Left cardiac atrium (tissue), 4 donors: ENCODE measurements around the gene LFNG. TPM values are rescaled to one million over a fixed set of nuclear protein-coding genes. Genes with fewer than 3 reads are reported as not detected.
A peak's percentile ranks its signal among the peaks of the same experiment; 100 is the strongest.
"Not testable (repeated sequence)": the region's sequence is repeated elsewhere in the genome, so short reads cannot be mapped to it uniquely, and the experiment has no call there.

ENCODE experiments used
- ATAC-seq, 2 donors: fragments of 200-7000 bp; cut with Tn5 transposase; one replicate each; pipeline ENCODE4 v1.9.1; 2020; ENCODE audit warnings: mild to moderate bottlenecking in 2 of 2, moderate library complexity in 2 of 2
- DNase-seq: peaks from one replicate; pipeline ENCODE4 v3.0.0-alpha.2; 2020
- intact Hi-C, 2 donors: fragments of 100-400 bp; cut with DNase I; formaldehyde crosslinking; loops; one replicate each; pipeline versions ENCODE4 v1.14.1 to v1.15.1; 2022 to 2023
- total RNA-seq, 2 donors: library from RNA; stranded (reverse); fragmentation: NEBNext Ultra II Directional; extraction: Animal tissue kit (Norgen Biotek cat#: 25700); gene quantifications; one replicate each; pipeline ENCODE4 v1.2.1, GENCODE V29; 2021
- donor health status: DM: no; HTN: yes; CAD: no.
- donor health status: DM: no; HTN: yes; CAD: no; lungs with severe emphysema.
- donor health status: DM: yes; HTN: yes; CAD: no.
- donor health status: Dilated cardiomyopathy.

LFNG gene
- total RNA-seq, 2 donors from 2014 or later: 8.7 to 9.2 TPM

DNA sequence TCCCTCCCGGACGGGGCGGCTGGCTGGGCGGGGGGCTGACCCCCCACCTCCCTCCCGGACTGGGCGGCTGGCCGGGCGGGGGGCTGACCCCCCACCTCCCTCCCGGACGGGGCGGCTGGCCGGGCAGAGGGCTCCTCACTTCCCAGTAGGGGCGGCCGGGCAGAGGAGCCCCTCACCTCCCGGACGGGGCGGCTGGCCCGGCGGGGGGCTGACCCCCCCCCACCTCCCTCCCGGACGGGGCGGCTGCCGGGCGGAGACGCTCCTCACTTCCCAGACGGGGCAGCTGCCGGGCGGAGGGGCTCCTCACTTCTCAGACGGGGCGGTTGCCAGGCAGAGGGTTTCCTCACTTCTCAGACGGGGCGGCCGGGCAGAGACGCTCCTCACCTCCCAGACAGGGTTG is 14.6 kb downstream of the LFNG start:
- DNase-seq, intact Hi-C loops, ATAC-seq: not testable (repeated sequence)

DNA sequence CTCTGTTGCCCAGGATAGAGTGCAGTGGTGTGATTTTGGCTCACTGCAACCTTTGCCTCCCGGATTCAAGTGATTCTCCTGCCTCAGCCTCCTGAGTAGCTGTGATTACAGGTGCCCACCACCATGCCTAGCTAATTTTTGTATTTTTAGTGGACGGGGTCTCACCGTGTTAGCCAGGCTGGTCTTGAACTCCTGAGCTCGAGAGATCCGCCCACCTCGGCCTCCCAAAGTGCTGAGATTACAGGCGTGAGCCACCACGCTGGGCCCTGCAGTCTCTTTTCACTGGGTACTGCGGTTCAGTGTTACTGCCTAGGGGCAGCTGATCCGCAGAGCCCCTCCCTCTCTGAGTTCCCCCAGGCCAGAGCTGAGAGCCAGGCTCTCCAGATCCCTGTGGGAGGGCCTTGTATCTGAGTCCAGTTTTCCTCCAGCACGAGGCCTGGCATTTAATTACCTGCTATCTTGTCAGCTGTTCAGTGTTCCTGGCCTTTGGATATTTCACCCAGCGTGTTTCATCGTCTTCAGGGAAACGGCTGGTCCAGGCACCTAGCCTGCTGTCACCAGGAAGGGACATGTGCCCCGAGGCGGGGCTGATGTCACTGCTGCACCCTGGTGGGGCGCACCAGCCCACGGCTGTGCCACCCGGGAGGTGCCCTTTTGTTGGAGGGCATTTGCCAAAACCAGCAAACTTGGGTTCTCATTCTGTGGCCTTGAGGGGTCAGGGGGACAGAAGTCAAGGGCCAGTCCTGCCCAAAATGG is 16.5 kb downstream of the LFNG start:
- peak; percentile 19 for DNase-seq
- not testable (repeated sequence) for ATAC-seq

DNA sequence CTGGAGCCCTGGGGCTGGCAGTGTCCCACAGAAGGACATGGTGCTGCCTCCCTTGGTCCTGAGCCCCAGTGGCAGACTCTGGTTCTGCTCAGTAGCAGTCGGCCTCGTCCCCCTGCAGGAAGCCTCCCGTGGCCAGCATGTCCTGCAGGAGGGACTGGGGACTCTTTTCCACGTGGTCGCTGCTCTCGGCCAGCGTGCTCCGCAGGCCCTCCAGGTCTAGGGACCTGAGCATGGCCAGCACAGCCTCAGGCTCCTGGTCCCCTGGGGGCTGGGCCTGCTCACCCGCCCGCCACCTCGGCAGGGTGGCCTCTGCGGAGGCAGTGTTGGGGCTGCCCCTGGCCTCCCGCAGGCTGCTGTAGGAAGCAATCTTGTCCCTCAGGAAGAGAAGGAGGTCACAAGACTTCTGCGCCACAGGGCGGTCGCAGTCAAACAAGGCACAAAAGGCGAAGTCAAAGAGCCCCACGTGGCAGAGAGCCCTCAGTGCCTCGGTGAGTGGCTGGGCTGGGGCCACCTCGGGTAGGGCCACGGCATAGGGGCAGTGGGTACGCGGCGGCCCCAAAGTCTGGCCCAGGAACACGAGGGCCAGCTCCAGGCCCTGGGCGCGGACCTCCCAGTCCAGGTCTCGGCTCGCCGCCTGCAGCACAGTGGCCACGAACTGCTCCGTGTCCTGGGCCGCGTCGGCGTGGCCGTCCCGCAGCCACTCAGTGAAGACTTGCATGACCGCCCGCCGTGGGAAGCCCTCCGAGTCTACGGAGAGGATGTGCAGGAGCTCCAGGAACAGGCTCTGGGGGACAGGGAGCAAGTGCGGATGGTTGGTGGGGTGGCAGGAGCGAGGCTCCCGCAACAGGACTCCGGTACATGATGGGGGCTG is 18.6 kb downstream of the LFNG start:
- DNase-seq (peak; percentile 22), ATAC-seq (peak in 1 of 2 donors; percentile 24)
- intact Hi-C loops: no loop called here

More for the DNA sequence above, 16.5 kb downstream of the LFNG start:
- intact Hi-C loops: not testable (repeated sequence)

DNA sequence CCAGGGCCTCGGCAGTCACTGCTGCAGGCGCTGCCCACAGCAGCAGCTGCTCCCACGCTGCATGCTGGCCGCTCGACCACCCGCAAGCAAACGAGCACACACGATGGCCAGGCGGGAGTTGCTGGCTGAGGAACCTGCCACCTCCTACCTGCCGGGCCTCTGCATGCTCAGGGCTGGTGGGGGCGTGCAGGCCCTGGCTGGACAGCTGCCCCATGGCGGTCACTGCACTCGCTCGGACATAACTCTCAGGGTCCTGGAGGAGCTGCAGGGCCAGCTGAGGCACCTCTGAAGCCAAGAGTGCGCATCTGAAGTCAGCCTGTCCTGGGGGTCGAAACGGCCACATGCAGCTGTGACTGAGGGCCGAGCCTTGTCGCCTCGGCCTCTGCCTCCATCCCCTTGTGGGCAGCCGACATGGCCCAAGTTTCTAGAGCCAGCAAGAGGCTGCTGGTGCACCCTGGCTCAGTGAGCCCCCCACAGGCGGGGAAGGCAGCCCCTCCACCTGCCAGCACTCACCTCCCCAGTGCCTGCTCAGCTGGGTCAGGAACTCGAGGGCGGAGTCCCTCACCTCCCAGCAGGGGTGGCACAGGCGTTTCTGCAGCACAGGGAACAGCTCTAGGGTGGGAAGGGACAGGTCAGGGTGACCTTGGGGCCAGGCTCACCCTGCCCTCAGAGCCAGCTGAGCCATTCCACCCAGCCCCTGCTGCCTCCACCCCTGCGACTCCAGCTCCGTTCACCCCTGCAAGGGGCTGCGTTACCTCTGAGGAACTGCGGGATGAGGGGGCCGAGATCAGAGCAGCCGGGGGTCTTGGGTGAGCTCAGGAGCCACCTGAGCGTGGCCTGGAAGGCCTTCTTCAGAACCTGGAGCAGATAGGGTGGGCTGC is 19.7 kb downstream of the LFNG start:
- intact Hi-C loops: no loop called here
- DNase-seq (peak; percentile 5), ATAC-seq (no peak)

DNA sequence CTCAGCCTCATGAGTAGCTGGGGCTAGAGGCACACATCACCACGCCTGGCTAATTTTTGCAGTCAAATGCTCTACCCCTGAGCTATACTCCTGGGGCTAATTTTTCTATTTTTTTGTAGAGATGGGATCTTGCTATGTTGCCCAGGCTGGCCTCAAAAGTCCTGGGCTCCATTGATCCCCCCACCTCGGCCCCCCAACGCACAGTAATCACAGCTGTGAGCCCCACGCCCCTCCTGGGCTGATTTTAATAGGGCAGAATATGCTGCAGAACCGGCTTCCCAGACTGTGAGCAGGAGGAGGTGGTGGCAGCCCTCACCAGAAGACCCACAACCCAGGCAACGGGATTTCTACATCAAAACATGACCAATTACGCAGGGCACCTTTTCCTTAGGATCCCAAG is 20.6 kb downstream of the LFNG start:
- DNase-seq (no peak), ATAC-seq (no peak)
- intact Hi-C loops: no loop called here

DNA sequence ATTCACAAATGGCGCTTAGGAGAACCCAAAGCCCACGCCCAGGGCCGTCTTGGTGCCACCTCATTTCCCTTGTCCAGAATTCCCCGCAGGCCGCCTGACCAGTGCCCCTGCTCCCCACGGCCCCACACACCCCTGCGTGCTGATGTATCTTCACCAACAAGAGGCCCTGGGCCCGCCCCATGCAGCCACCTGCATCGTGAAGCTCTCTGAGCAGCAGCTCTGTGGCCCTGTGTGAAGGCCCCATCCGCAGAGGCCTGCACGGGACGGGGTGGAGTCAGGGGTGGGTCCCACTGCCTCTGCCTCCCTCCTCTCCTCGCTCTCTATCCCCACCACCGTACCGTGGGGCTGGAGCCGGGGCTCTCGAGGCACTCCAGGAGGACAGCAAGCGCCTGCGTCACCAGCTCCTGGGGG is 21.1 kb downstream of the LFNG start:
- ATAC-seq (no peak), DNase-seq (peak; percentile 18)
- intact Hi-C loops: no loop called here

- DNase-seq: peak; percentile 22
- ATAC-seq: no peak
- intact Hi-C loops: no loop called here
These were observed 21.9 kb downstream of the LFNG start for GRCh38 chr7:2541291-2542010.

GRCh38 chr7:2542011-2542915 is 22.7 kb downstream of the LFNG start:
- ATAC-seq: no peak
- intact Hi-C loops: no loop called here
- peak; percentile 15 for DNase-seq

DNA sequence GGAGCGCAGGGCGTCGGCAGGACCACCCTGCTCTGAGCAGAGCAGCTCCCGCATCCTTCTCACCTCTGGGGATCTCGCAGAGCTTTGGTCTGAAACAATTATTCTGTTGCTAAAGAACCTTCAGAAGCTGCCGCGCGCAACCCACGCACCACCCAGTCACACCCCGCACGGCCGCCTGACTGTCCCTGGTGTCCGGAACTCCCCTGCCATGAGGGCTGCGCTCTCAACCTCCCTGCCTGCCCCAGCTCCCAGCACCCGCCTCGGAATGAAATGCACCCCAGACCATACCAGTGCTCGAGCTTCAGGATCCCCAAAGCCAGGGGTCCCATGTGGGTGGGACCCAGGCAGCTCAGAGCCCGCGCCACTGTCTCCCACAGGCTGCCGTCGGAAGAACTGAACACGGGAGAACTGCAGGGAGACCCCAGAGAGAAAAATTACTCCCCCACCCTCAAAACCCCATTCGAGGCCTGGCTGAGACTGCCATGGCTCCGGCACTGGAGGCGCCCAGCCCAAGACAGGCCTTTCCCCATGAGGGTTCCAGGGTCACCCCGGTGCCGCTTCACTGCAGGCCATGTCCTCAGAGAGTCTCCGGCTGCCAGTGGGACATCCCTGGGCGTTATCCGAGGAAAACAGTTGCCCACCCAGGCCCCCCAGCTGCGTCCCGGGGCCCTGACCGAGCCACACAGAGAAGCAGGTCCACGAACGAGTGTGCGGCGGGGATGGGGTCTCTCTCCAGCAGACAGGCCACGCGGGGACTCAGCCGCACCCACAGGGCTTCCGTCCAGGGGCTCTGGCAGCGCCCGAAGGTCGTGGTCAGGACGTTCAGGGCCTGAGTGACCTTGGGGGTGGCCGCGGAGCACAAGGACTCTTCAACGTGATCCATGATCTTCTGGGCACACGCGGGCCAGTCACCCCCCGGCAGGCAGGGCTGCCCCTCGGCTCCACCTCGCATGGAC is 23.6 kb downstream of the LFNG start:
- no peak for DNase-seq
- ATAC-seq: no peak
- intact Hi-C loops: no loop called here

DNA sequence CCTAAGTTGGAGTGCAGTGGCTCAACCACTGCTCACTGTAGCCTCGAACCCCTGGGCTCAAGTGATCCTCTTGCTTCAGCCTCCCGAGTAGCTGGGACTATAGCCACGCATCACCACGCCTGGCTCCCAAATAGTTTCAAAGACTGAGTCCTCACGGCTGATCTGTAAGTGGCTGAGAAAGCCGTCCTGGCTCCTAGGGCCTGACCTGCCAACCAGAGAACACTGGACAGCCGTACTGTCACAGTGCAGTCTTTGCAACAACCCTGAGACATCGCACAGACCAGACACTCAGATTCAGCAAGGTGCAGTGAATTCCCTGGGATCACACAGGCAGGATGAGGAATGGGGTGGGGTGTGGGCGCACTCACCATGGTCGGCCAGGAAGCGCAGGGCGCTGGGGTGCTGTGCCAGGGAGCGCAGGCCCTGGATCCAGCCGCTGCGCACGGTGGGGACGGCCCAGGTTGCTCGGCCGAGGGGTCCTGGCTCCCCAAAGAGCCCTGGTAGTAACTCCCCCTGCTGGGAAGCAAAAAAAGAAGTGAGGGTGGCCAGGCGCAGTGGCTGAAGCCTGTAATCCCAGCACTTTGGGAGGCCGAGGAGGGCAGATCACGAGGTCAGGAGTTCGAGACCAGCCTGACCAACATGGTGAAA is 25.1 kb downstream of the LFNG start:
- intact Hi-C loops: no loop called here
- ATAC-seq (no peak), DNase-seq (no peak)

DNA sequence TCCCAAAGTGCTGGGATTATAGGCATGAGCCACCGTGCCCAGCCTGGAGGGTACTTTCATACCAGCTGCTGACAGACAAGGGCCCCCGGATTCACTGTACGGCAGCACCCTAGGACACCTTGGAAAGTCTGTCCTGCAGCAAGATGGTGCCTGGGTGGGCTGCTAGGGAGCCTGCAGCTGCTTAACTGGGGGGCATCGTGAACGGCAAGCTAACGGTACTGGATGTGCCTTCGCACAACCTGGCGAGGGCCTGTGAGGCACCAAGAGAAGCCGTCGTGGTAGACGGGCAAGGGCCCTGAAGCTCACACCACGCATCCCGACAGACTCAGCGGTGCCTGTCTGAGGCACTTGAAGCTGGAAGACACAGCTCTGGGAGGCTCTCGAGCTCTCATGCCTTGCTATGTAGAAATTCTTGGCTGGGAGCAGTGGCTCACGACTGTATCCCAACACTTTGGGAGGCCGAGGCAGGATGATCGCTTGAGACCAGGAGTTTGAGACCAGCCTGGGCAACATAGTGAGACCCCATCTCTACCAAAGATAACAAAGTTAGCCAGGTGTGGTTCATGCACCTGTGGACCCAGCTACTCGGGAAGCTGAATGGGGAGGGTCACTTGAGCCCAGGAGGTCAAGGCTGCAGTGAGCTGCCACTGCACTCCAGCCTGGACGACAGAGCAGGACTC is 26.3 kb downstream of the LFNG start:
- intact Hi-C loops: no loop called here
- ATAC-seq (no peak), DNase-seq (no peak)

DNA sequence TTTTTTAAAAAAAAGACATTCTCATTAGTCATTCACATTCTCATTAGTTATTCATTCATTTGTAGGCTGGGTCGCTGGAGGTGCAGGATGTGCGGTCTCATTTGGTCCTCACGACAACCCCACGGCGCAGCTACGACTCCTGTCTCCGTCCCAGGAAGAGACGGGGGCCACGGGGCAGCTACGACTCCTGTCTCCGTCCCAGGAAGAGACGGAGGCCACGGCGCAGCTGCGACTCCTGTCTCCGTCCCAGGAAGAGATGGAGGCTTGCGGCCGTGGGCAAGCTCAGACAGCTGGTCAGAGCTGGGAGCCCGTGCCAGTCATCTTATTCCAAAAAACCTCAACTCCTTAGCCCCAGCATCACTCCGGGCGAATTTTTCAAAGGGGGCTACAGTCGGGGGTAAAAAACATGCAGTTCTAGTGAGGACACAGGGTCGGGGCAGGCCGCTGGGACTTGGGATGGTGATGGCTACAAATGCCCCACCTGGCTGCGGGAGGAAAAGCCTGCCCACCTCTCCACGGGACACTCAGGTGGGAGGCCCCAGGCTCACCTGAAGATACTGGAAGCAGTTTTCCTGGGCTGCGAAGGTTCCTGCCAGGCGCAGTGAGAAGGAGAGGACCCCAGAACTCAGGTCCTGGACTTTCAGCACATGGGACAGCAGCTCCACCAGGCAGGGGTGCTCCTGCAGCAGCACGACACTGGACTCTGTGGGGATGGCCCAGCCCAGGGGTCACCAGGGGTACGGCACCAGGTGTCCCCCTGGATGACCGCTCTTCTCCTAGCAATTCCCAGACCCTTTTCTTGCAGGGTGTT is 27.4 kb downstream of the LFNG start:
- no peak for ATAC-seq
- intact Hi-C loops: no loop called here
- no peak for DNase-seq

DNA sequence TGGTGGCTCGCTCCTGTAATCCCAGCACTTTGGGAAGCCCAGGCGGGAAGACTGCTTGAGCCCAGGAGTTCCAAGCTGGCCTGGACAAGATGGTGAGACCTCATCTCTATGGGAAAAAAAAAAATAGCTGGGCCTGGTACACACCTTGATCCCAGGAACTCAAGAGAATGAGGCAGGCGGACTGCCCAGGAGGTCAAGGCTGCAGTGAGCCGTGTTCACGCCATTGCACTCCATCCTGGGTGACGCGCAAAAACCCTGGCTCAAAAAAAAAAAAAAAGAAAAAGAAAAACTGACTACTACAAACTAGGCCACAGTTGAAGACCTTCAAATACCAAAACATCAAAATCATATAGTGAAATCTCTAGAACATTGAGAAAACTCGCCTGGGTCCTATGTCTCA is 31.8 kb downstream of the LFNG start:
- intact Hi-C loops: loop anchor here in 1 of 2 donors (5.0 kb wide), 1 partner anchor 69 kb away; no protein-coding TSS in a partner anchor
- DNase-seq (no peak), ATAC-seq (no peak)

DNA sequence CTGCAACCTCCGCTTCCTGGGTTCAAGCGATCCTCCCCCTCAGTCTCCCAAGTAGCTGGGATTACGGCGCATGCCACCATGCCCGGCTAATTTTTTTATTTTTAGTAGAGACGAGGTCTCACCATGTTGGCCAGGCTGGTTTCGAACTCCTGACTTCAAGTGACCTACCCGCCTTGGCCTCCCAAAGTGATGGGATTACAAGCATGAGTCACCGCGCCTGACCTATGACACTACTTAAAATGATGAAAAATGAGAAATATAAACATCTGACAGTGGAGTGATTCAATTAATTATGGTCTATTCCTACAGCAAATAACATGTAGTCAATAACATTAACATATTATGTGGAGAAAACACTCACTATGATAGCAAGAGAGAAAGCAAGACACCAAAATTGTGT is 33.5 kb downstream of the LFNG start:
- intact Hi-C loops: loop anchor here in 1 of 2 donors (5.0 kb wide), 1 partner anchor 71 kb away; no protein-coding TSS in a partner anchor
- no peak for ATAC-seq
- DNase-seq: no peak
